Measurements from ENCODE around the gene CSRP2. TPM values are rescaled to one million over a fixed set of nuclear protein-coding genes. Genes with fewer than 3 reads are reported as not detected.

Gene CSRP2
- total RNA-seq, 1 donor from 2014 or later, result 40.9 TPM

GRCh38 chr12:76871082-76871481 lies 7.7 kb downstream of the CSRP2 start:
- intact Hi-C loops (cut with DNase I), result no loop called here
- ATAC-seq (ENCODE audit: poor library complexity) (peak; percentile 25), DNase-seq (no peak)

DNA sequence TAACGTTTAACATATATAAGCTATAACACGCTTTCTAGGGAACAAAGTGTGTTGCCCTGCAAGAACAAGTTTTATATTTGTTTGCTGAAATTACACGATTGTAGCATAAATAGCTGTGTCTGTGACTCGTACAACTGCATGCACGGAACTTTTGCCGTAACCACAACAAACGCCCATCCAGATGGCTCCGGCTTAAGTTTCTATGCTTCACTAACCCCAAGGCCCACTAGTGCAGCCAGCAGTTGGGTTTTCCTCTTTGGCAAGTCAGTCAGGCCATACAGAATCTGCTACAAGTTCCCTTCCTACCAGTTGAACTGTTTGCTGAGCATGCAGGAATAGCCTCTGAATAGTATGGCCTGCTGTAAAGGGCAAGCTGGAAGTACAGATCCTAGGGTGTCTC lies 12.1 kb downstream of the CSRP2 start:
- ATAC-seq (ENCODE audit: poor library complexity) (no peak), DNase-seq (no peak)
- intact Hi-C loops (cut with DNase I), result no loop called here

GRCh38 chr12:76866151-76866567 lies 12.7 kb downstream of the CSRP2 start:
- DNase-seq, result no peak
- no peak for ATAC-seq (ENCODE audit: poor library complexity)
- intact Hi-C loops (cut with DNase I), result no loop called here

- no peak for ATAC-seq (ENCODE audit: poor library complexity)
These were observed 13.9 kb downstream of the CSRP2 start for GRCh38 chr12:76864791-76865400.

DNA sequence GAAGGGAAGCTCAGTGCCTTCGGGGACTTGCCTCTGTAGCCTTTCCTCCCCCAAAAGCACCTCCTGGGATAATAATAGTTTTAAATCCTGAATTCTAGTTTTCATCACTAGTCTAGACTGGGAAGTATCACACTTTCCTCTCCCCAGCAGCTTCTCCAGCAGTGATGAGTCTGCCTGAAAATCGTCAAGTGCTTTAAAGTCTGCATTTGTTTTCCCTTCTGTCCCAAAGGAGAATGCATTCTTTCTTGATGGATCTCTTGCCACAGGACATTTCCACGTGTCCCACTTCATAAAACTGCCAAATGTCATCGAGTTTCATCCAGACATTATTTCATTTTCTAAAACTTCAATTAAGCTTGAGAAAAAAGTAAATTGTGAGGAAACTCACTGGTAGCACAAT lies 15.0 kb downstream of the CSRP2 start:
- DNase-seq (no peak), ATAC-seq (ENCODE audit: poor library complexity) (no peak)
- intact Hi-C loops (cut with DNase I), result no loop called here

More at GRCh38 chr12:76864791-76865400, 13.9 kb downstream of the CSRP2 start:
- intact Hi-C loops (cut with DNase I), result no loop called here
- DNase-seq, result no peak

DNA sequence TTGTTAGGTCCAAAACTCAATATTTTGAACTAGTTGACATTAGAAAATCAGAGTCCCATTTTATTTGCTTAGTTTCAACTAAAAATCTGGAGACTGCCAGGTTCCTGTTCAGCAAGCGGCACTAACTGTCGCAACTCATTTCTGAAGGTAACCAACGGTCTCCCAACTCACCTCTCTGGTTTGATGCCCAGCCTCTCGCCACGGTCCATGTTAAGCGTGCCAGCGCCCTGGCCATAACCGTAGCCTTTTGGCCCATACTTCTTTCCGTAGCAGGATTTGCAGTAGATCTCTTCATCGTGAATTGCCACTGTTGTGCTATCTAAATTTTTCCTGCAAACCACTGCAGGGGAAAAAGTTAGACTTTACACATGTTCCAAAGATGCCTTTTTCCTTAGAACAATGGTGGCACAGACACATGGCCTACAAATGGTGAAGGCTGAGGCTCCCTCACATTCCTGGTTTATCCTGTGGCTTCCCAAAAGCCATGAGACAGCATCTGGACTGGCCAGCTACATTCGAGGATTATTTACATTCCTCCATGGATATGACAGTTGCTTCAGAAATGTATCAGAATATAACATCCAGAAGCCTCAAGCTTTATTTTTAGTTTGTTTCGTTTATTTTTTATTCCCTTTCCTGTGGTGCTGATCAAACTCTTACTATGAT lies 15.7 kb downstream of the CSRP2 start:
- no peak for ATAC-seq (ENCODE audit: poor library complexity)
- no peak for DNase-seq
- intact Hi-C loops (cut with DNase I), result no loop called here

- DNase-seq (no peak), ATAC-seq (ENCODE audit: poor library complexity) (no peak)
- intact Hi-C loops (cut with DNase I), result no loop called here
These were observed 18.6 kb downstream of the CSRP2 start for GRCh38 chr12:76860256-76860655.

DNA sequence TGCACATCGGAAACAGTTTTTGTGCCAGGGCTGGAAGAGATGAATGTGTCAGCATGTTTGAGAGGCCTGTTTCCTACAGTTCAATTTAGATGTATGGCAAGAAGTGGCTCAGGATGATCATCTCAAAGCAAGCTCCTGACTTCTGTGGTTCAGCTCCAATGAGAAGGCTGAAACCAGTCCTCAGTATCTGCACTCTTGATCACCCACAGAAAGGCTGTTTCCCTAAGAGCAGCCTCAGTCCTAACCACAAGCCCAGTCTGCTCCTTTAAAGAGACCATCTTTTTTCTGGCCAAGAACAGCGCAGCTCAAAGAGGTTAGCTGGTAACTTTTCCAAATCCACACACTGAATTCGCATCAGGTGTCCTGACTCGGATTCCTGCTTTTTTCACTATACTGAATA lies 19.2 kb downstream of the CSRP2 start:
- intact Hi-C loops (cut with DNase I), result no loop called here
- DNase-seq, result no peak
- ATAC-seq (ENCODE audit: poor library complexity), result no peak

GRCh38 chr12:76856018-76856644 lies 22.7 kb downstream of the CSRP2 start:
- intact Hi-C loops (cut with DNase I), result no loop called here
- DNase-seq, result no peak
- peak; percentile 70 for ATAC-seq (ENCODE audit: poor library complexity)

- intact Hi-C loops (cut with DNase I), result no loop called here
- DNase-seq (no peak), ATAC-seq (ENCODE audit: poor library complexity) (peak; percentile 10)
These were observed 23.5 kb downstream of the CSRP2 start for GRCh38 chr12:76855271-76855670.

- ATAC-seq (ENCODE audit: poor library complexity) (no peak), DNase-seq (no peak)
- intact Hi-C loops (cut with DNase I), result no loop called here
These were observed 26.7 kb downstream of the CSRP2 start for GRCh38 chr12:76852106-76852505.

DNA sequence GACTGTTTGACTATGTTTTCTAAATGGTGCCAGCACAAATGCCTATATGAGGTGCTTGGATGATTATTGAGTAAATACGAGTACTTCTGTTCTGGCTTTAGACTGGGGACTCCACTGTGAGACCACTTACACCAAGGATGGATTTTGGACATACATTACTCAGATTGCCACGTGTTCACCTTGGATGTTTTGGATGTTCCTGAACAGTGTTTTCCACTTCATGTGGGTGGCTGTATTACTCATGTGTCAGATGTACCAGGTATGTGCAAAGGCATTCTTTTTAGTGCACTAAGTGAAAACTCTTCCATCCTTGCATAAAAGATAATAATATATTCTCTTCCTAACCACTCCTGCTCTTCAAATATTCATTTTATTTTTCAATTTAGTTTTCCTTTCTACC lies 30.7 kb downstream of the CSRP2 start:
- no peak for DNase-seq
- no peak for ATAC-seq (ENCODE audit: poor library complexity)
- intact Hi-C loops (cut with DNase I), result no loop called here

- ATAC-seq (ENCODE audit: poor library complexity), result no peak
- intact Hi-C loops (cut with DNase I), result no loop called here
- no peak for DNase-seq
These were observed 31.6 kb downstream of the CSRP2 start for GRCh38 chr12:76847260-76847659.

DNA sequence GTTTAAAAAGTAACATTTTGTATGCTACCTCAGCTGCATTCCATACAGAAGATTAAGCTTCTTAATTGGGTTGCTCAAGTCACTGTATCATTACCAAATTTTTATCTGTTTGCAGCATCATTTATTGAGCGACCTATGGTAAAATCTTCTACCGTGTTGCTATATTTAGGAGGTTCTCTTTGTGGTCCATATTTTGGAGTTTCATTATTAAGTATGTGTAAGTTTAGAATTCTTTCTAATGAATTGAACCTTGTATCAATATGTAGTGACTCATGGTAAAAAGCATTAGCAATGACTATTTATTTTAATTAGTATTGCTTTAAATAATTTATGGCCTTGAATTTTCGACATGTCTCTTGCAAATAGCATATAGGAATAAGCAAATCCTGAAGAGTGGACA lies 42.2 kb downstream of the CSRP2 start:
- ATAC-seq (ENCODE audit: poor library complexity) (no peak), DNase-seq (no peak)
- intact Hi-C loops (cut with DNase I), result no loop called here

DNA sequence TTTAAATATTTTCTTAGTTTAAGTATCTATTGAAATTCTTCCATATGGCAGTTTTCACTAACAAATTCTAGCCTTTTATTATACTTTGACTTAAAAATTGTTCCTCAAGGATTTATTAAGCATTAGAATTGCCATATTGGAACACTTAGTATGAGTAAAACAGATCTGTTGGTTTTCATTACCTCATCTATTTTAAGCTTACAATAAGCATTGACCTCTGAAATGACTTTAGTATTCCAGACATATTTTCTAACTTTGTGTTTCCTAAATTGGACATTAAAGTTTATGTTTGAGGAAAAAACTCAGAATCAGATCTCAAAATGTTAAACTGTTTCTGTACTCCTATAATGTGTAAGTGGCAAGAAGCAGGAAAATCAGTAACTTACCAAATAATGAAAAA lies 48.4 kb downstream of the CSRP2 start:
- intact Hi-C loops (cut with DNase I), result no loop called here
- DNase-seq (no peak), ATAC-seq (ENCODE audit: poor library complexity) (no peak)

DNA sequence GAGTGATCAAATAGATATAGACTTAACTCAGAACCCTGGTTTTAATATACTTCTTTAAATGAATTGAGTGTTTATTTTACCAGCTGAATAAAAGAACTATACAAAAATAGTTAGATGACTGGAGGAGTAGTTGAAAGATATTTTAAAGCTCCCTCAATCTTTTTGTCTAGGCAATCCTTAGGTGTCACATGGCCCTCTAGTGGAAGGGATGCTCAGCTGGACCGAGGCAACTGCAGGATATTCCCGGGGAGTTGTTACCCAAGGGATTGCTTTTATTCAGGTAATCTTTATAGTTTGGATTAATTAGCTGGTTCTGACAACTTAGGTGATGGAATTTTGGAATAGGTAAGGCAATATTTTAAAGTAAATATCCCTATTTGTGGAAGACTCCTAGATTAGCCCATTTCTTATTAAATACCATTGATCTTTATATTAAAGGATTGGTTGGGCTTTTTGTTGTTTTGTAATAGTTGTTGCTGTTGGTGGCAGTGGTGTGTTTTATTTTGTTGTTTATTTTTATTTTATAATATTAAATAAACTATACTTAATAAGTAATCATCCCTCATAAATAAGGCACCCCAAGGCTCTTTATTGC lies 57.8 kb downstream of the CSRP2 start:
- DNase-seq, result no peak
- ATAC-seq (ENCODE audit: poor library complexity), result no peak
- intact Hi-C loops (cut with DNase I), result loop anchor here (10.0 kb wide), 1 partner anchor 184 kb away; no protein-coding TSS in a partner anchor

- no peak for ATAC-seq (ENCODE audit: poor library complexity)
- no peak for DNase-seq
- intact Hi-C loops (cut with DNase I), result no loop called here
These were observed 64.8 kb downstream of the CSRP2 start for GRCh38 chr12:76813972-76814371.

DNA sequence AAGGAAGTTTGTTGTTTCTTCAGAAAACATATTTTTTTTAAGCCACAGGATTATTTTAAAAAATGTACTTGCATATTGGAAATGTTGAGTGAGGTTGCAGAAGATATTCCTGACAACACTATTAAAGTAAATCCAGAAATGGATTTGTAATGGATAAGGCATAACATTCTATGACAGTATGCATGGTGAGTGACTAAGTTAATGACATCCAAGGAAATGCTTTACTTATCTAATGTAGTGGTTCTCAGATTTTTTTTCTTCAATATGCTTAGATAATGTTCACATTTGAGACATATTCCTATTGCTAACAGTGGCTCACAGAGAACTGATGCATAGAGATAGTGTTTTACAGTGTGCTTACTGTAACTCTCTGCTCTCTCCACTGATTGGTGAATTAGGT lies 65.6 kb downstream of the CSRP2 start:
- intact Hi-C loops (cut with DNase I), result no loop called here

DNA sequence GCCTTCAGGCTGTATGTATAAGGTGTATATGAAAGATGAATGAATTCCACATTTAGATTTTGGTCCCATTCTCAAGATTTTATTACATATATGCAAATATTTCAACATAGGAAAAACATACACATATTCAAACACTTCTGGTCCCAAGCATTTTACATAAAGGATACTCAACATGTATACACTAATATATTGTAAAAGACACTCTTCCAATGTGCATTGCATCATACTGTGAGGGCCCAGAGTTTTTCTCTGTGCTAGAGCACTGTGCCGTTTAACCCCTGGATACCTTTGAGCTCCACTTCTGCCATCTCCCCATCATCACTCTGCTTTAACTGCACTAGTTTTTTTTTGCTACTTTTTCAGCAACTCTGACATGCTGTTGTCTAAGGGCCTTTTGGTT lies 66.8 kb downstream of the CSRP2 start:
- DNase-seq (no peak), ATAC-seq (ENCODE audit: poor library complexity) (no peak)
- intact Hi-C loops (cut with DNase I), result no loop called here

More for the DNA sequence above, 65.6 kb downstream of the CSRP2 start:
- no peak for DNase-seq
- ATAC-seq (ENCODE audit: poor library complexity), result no peak

Data from Right ventricle myocardium superior (tissue), 1 donor.